GM21423 (cell line): ENCODE data around the gene TRIM39.
"Not testable (repeated sequence)": the region's sequence is repeated elsewhere in the genome, so short reads cannot be mapped to it uniquely, and the experiment has no call there.

Source experiments
- ATAC-seq: cut with Tn5 transposase; IDR thresholded peaks from one replicate; pipeline ENCODE4 v1.9.1; 2021; ENCODE audit warnings: mild to moderate bottlenecking, moderate library complexity; ENCODE audit not compliant: unreplicated experiment

The TRIM39 gene

GRCh38 chr6:30326526-30327231, at the start of gene TRIM39:
TSS of gene TRIM39 (plus strand) at chr6:30326927. CDS start at chr6:30329318, 2,391 bp downstream.
- peak; percentile 70 for ATAC-seq

- not testable (repeated sequence) for ATAC-seq
Observed at GRCh38 chr6:30280988-30281387, 45.7 kb upstream of the TRIM39 start.

GRCh38 chr6:30282522-30282921, 44.2 kb upstream of the TRIM39 start:
- no peak for ATAC-seq

- no peak for ATAC-seq
Observed at GRCh38 chr6:30283761-30284160, 43.0 kb upstream of the TRIM39 start.

- no peak for ATAC-seq
Observed at GRCh38 chr6:30287139-30287538, 39.6 kb upstream of the TRIM39 start.

GRCh38 chr6:30295837-30296236, 30.9 kb upstream of the TRIM39 start:
- no peak for ATAC-seq

- no peak for ATAC-seq
Observed at GRCh38 chr6:30304002-30304401, 22.7 kb upstream of the TRIM39 start.

GRCh38 chr6:30311101-30311500, 15.6 kb upstream of the TRIM39 start:
- ATAC-seq, result no peak

GRCh38 chr6:30311671-30312070, 15.1 kb upstream of the TRIM39 start:
- ATAC-seq, result no peak

GRCh38 chr6:30312266-30312665, 14.5 kb upstream of the TRIM39 start:
- ATAC-seq, result no peak

- ATAC-seq, result no peak
Observed at GRCh38 chr6:30312676-30313321, 13.9 kb upstream of the TRIM39 start.

- no peak for ATAC-seq
Observed at GRCh38 chr6:30315156-30315555, 11.6 kb upstream of the TRIM39 start.

GRCh38 chr6:30317913-30318589, 8.7 kb upstream of the TRIM39 start:
- no peak for ATAC-seq

GRCh38 chr6:30319146-30319835, 7.4 kb upstream of the TRIM39 start:
- ATAC-seq, result no peak

GRCh38 chr6:30321692-30322388, 4.9 kb upstream of the TRIM39 start:
- ATAC-seq, result no peak

- no peak for ATAC-seq
Observed at GRCh38 chr6:30322527-30323501, 3.9 kb upstream of the TRIM39 start.

- ATAC-seq, result no peak
Observed at GRCh38 chr6:30323806-30324205, 2.9 kb upstream of the TRIM39 start.

- peak; percentile 42 for ATAC-seq
Observed at GRCh38 chr6:30325150-30325872, 1.4 kb upstream of the TRIM39 start.
